ENCODE measurements around the gene MAPK1.

GRCh38 chr22:21815357-21815756, 52.1 kb downstream of the MAPK1 start:
- TF ChIP-seq, protein P1, sequence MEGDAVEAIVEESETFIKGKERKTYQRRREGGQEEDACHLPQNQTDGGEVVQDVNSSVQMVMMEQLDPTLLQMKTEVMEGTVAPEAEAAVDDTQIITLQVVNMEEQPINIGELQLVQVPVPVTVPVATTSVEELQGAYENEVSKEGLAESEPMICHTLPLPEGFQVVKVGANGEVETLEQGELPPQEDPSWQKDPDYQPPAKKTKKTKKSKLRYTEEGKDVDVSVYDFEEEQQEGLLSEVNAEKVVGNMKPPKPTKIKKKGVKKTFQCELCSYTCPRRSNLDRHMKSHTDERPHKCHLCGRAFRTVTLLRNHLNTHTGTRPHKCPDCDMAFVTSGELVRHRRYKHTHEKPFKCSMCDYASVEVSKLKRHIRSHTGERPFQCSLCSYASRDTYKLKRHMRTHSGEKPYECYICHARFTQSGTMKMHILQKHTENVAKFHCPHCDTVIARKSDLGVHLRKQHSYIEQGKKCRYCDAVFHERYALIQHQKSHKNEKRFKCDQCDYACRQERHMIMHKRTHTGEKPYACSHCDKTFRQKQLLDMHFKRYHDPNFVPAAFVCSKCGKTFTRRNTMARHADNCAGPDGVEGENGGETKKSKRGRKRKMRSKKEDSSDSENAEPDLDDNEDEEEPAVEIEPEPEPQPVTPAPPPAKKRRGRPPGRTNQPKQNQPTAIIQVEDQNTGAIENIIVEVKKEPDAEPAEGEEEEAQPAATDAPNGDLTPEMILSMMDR (conservative IDR thresholded peaks at IDR 0.05; ENCODE audit: low read depth, low read length), result no peak
- no peak for TF ChIP-seq EZH2 (IDR thresholded peaks at IDR 0.05; ENCODE audit: borderline replicate concordance, low read depth, low read length, poor library complexity, severe bottlenecking)
